Activated CD4-positive, alpha-beta memory T cell treated with anti-CD3 and anti-CD28 coated beads for 36 hours (primary cell): ENCODE results near the gene AMDHD1. TPM values are rescaled to one million over a fixed set of nuclear protein-coding genes. Genes with fewer than 3 reads are reported as not detected.
A peak's percentile ranks its signal among the peaks of the same experiment; 100 is the strongest.

Experiments used
- CTCF ChIA-PET: fragments of 350-600 bp; sonication (Branson Sonifier 250); formaldehyde crosslinking; loops from one replicate; lab custom pipeline; 2021; ENCODE audit warnings: antibody characterized with exemption, inconsistent platforms; lab: Charles Lee
- POLR2A ChIA-PET: fragments of 350-600 bp; sonication (Branson Sonifier 250); formaldehyde crosslinking; loops from one replicate; lab custom pipeline; 2021; ENCODE audit warnings: antibody characterized with exemption; lab: Charles Lee
- DNase-seq: peaks from one replicate; pipeline ENCODE4 v3.0.0-alpha.2; 2020
- H3K27ac Mint-ChIP-seq: one replicate; pipeline ENCODE4 v1.8.0; 2021; ENCODE audit warnings: mixed read lengths
- H3K27me3 Mint-ChIP-seq: one replicate; pipeline ENCODE4 v1.8.0; 2021; ENCODE audit warnings: mixed read lengths
- H3K36me3 Mint-ChIP-seq: one replicate; pipeline ENCODE4 v1.8.0; 2021; ENCODE audit warnings: mixed read lengths
- H3K4me1 Mint-ChIP-seq: one replicate; pipeline ENCODE4 v1.8.0; 2021; ENCODE audit warnings: low read depth, mixed read lengths
- H3K4me3 Mint-ChIP-seq: one replicate; pipeline ENCODE4 v1.8.0; 2021; ENCODE audit warnings: mild to moderate bottlenecking, mixed read lengths
- H3K9me3 Mint-ChIP-seq: one replicate; pipeline ENCODE4 v1.8.0; 2021; ENCODE audit warnings: mixed read lengths
- intact Hi-C: fragments of 100-400 bp; cut with micrococcal nuclease; formaldehyde crosslinking; loops from one replicate; pipeline ENCODE4 v1.15.1; 2023
- total RNA-seq, 2 experiments: library from RNA; stranded (reverse); gene quantifications; one replicate each; pipeline ENCODE4 v1.2.3, GENCODE V29; 2021

The AMDHD1 gene
- total RNA-seq, 2 experiments from 2014 or later = 1.5 to 2.1 TPM

DNA sequence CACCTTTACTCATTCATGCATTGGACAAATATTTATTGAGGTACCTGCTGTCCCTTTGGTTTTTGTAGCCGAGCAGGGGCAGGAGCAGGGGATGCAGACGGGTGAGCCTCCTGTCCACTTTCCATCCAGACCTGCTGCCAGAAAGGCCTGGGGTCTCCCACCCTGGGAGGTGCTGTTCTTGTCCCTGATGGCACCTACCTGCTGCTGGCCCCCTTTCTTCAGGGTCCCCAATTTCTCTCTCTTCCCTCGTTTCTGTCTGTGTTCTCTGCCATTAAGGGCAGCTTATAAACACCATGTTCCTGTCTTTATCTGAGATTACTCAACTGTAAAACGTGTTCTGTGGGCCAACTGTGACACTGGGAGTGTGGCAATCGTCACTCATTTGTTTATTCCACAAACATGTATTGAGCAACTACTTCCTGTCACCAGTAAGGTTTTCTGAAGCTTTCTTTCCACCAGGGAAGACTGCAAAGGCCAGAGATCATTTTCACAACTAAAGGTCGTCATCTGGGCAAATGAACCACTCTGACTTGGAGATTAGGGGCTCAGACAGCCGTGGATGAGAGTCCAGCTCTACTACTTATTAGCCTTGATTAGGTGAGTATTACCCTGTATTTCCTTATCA is 53.0 kb downstream of the AMDHD1 start, which contains the start of gene HAL:
Gene HAL, minus strand, starts transcription at position 311 of the 625 bp plus-strand sequence. CDS start 434 bp downstream, outside the sequence.
- POLR2A ChIA-PET = no interaction called here
- CTCF ChIA-PET = interaction anchor here (5.2 kb wide), 1 partner anchor 78 kb away, joined by 84 read pairs; no protein-coding TSS in a partner anchor

DNA sequence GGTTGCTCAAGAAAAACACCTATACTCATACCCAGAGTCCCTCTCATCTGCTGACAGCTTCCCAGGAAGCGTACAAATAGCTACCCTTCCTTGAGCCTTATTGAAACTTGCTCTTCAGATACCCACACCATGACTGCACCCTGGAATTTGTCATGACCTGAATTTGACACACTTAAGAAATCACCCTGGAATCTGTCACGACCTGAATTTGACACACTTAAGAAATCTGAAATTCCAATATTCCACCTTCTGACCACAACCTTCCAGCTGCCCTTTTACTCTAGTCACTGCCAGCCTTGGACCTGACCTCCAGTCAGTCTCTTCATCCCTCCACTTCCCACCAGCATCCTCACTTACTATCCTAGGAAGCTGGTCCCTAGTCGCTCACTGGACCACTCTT is 54.1 kb downstream of the AMDHD1 start:
- Mint-ChIP-seq H3K4me1 (peaks cover 9% of the 10 kb centered on the region), H3K9me3 (no peaks in the 10 kb centered on the region), H3K36me3 (peaks cover 10% of the 10 kb centered on the region), H3K4me3 (no peak overlapping the region), H3K27ac (no peak overlapping the region), H3K27me3 (no peaks in the 10 kb centered on the region)
- CTCF ChIA-PET = interaction anchor here (0.6 to 5.2 kb wide), 4 partner anchors 13 to 519 kb away, joined by 3 to 84 read pairs (median 6); no protein-coding TSS in a partner anchor
- POLR2A ChIA-PET = no interaction called here
- DNase-seq = no peak
- intact Hi-C loops = loop anchor here (5.0 to 10.0 kb wide), 2 partner anchors 140 to 372 kb away; partner anchors contain the start of gene SNRPF

More for the DNA sequence above, 53.0 kb downstream of the AMDHD1 start, which contains the start of gene HAL:
- Mint-ChIP-seq H3K4me1 (peaks cover 9% of the 10 kb centered on the region), H3K27ac (no peak within 1 kb of the TSS), H3K36me3 (peaks cover 10% of the 10 kb centered on the region), H3K27me3 (no peaks in the 10 kb centered on the region), H3K4me3 (no peak within 1 kb of the TSS), H3K9me3 (no peaks in the 10 kb centered on the region)
- DNase-seq = no peak
- intact Hi-C loops = loop anchor here (5.0 to 10.0 kb wide), 2 partner anchors 139 to 371 kb away; partner anchors contain the start of gene SNRPF

DNA sequence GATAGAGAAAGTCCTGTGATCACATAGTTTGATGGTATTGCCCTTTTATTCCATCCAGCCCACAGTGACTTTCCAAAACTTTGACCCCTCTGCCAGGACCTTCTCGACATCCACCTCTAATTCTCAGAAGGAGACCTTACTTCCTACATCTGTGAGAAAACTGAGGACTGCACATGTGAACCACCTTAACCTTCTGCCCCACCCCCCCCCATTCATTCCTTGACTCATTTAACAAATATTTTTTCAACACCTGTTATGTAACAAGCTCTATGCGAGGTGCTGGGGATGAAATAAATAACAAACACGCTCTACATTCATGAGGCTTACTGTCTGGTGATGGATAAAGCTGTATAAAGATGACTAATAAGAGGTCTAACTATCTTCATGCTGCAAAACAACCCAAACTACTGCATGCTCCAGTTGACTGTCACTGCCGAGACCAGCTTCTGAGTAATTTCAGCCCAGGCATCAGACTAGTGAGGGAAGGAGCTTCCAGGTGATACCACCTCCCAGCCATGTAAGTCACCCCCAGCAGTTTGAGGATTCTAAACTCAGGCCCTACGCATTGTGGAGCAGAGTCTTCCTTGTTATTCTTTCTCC is 54.9 kb downstream of the AMDHD1 start:
- Mint-ChIP-seq H3K36me3 (peaks cover 13% of the 10 kb centered on the region), H3K4me3 (no peak overlapping the region), H3K27me3 (no peaks in the 10 kb centered on the region), H3K4me1 (peaks cover 9% of the 10 kb centered on the region), H3K27ac (no peak overlapping the region), H3K9me3 (no peaks in the 10 kb centered on the region)
- ChIA-PET POLR2A (interaction anchor here (1.0 to 1.2 kb wide), 2 partner anchors 55 to 79 kb away, joined by 3 to 7 read pairs; partner anchors contain the start of genes AMDHD1 and CCDC38), CTCF (interaction anchor here (0.6 to 5.2 kb wide), 24 partner anchors 9 to 881 kb away, joined by 3 to 84 read pairs (median 5); partner anchors contain the start of genes AMDHD1, CCDC38, CDK17 and LTA4H)
- peak; percentile 30 for DNase-seq
- intact Hi-C loops = loop anchor here (1.0 to 10.0 kb wide), 6 partner anchors 49 to 373 kb away; partner anchors contain the start of genes AMDHD1 and SNRPF

DNA sequence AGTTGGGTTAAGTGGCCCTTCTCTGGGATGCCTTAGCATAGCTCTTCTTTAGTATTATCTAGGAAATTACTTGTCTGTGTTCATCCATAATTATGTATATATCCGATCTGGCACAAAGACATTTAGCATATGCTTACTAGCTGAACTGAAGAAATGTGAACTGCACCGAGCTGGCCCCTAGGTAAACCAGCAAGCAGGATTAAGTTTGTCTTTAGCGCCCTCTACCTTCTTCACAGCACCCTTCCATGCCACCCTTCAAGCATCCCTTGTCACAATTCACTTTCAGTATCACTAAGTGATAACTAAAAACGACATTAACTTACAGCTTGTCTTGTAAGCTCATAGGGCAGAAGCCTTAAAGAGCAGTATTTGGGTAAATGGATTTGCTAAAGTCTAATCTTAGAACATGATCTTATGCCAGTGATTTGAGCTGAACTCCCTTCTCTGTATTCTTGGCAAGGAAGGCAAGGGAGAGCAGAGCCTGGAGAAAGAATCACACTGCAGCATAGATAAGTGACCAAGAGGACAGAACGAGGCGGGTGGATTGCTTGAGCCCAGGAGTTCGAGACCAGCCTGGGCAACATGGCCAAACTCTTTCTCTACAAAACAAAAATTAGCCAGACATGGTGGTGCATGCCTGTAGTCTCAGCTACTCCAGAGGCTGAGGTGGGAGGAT is 55.6 kb downstream of the AMDHD1 start:
- POLR2A ChIA-PET = interaction anchor here (0.9 to 1.2 kb wide), 3 partner anchors 55 to 80 kb away, joined by 3 to 7 read pairs (median 3); partner anchors contain the start of genes AMDHD1 and CCDC38
- no peaks in the 10 kb centered on the region for H3K27me3 Mint-ChIP-seq
- H3K27ac Mint-ChIP-seq = no peak overlapping the region
- no peaks in the 10 kb centered on the region for H3K9me3 Mint-ChIP-seq
- peaks cover 9% of the 10 kb centered on the region for H3K4me1 Mint-ChIP-seq
- CTCF ChIA-PET = interaction anchor here (0.6 to 5.2 kb wide), 30 partner anchors 9 to 881 kb away, joined by 3 to 84 read pairs (median 4); partner anchors contain the start of genes AMDHD1, CCDC38, CDK17 and LTA4H
- H3K36me3 Mint-ChIP-seq = peaks cover 13% of the 10 kb centered on the region
- H3K4me3 Mint-ChIP-seq = no peak overlapping the region
- intact Hi-C loops = loop anchor here (1.0 to 10.0 kb wide), 6 partner anchors 49 to 374 kb away; partner anchors contain the start of genes AMDHD1 and SNRPF
- DNase-seq = peak; percentile 65

DNA sequence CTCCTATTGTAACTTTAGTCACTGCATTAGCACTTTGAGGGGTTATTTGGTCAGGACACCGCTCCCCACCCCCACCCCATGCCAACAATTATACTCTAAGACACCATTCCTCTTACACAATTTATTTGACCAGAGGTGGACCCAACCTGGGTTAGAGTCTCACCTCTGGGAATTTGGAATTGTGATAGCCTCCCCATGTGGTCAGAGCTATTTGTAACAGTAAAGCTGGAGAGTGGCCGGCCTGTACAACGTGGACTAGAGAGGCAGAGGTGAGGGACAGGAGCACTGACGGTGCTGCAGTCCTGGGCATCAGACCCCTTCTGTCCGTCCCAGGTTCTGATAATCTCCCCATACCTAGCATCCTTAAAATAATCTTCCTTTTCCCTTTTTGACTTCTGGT is 56.4 kb downstream of the AMDHD1 start:
- no peaks in the 10 kb centered on the region for H3K27me3 Mint-ChIP-seq
- peaks cover 13% of the 10 kb centered on the region for H3K36me3 Mint-ChIP-seq
- CTCF ChIA-PET = interaction anchor here (0.7 to 5.2 kb wide), 12 partner anchors 8 to 578 kb away, joined by 3 to 84 read pairs (median 7); no protein-coding TSS in a partner anchor
- H3K4me3 Mint-ChIP-seq = no peak overlapping the region
- peaks cover 9% of the 10 kb centered on the region for H3K4me1 Mint-ChIP-seq
- intact Hi-C loops = loop anchor here (5.0 to 10.0 kb wide), 2 partner anchors 142 to 375 kb away; partner anchors contain the start of gene SNRPF
- H3K9me3 Mint-ChIP-seq = no peaks in the 10 kb centered on the region
- DNase-seq = no peak
- no peak overlapping the region for H3K27ac Mint-ChIP-seq
- POLR2A ChIA-PET = interaction anchor here (0.6 to 1.1 kb wide), 4 partner anchors 91 to 452 kb away, joined by 3 to 5 read pairs (median 3); no protein-coding TSS in a partner anchor

DNA sequence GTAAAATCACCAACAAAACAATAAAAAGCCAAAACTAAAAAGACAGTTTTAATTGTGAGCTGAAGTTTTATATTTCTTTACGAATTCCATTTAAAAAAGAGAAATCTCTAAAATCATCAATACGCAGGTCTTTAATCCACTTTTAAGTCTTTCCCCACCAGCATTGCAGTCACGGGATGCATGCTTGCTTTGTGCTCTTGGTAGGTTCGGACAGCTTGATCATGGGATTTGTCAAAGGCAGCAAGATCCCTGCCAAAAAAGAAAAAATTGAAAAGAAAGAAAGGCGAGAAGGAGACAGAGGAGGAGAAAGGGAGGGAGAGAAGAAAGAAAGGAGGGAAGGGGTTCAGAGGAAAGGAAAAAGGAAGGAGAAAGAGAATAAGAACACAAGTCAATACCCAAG is 57.7 kb downstream of the AMDHD1 start:
- no peak overlapping the region for H3K27ac Mint-ChIP-seq
- no peaks in the 10 kb centered on the region for H3K9me3 Mint-ChIP-seq
- POLR2A ChIA-PET = interaction anchor here (1.1 kb wide), 1 partner anchor 238 kb away, joined by 3 read pairs; no protein-coding TSS in a partner anchor
- H3K36me3 Mint-ChIP-seq = peaks cover 23% of the 10 kb centered on the region
- CTCF ChIA-PET = interaction anchor here (5.2 kb wide), 1 partner anchor 83 kb away, joined by 84 read pairs; no protein-coding TSS in a partner anchor
- H3K4me1 Mint-ChIP-seq = peaks cover 9% of the 10 kb centered on the region
- DNase-seq = no peak
- H3K4me3 Mint-ChIP-seq = no peak overlapping the region
- H3K27me3 Mint-ChIP-seq = no peaks in the 10 kb centered on the region
- intact Hi-C loops = no loop called here

DNA sequence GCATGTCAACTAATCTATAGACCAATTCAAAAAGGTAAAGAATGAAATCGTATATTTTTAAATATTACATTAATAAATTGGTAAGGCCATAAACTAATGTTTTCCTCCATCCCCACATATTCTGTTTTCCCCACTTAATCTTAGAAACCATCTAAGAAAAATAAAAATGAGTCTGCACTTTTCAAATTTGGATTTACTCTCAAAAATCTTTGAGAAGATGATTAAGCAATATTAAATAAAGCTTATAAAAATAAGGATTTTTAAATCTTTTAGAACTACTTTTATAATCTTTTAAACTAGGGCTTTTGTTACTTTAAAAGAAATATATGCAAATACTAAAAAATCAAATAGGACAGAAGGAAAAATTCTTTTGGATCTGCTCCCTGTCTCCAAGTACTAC is 63.6 kb downstream of the AMDHD1 start:
- H3K4me3 Mint-ChIP-seq = no peak overlapping the region
- intact Hi-C loops = no loop called here
- POLR2A ChIA-PET = no interaction called here
- H3K27me3 Mint-ChIP-seq = no peaks in the 10 kb centered on the region
- no peak for DNase-seq
- CTCF ChIA-PET = no interaction called here
- no peaks in the 10 kb centered on the region for H3K4me1 Mint-ChIP-seq
- H3K27ac Mint-ChIP-seq = no peak overlapping the region
- peaks cover 30% of the 10 kb centered on the region for H3K36me3 Mint-ChIP-seq
- H3K9me3 Mint-ChIP-seq = no peaks in the 10 kb centered on the region

DNA sequence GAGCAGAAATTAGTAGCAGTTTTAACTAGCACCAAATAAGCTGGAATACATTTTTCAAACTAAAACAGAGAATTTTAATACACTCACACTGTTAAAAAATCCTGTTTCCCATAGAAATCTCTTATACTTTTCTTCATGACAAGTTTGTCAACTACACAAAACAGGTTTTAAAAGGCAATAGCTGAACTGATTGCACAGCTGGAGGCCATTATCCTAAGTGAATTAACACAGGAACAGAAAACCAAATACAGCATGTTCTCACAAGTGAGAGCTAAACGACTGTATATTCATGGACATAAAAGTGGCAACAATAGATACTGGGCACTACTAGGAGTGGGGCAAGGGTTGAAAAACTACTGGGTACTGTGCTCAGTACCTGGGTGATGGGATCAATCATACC is 64.6 kb downstream of the AMDHD1 start:
- H3K27ac Mint-ChIP-seq = no peak overlapping the region
- peaks cover 34% of the 10 kb centered on the region for H3K36me3 Mint-ChIP-seq
- H3K27me3 Mint-ChIP-seq = no peaks in the 10 kb centered on the region
- H3K4me1 Mint-ChIP-seq = no peaks in the 10 kb centered on the region
- CTCF ChIA-PET = interaction anchor here (1.0 to 1.6 kb wide), 2 partner anchors 9 to 207 kb away, joined by 3 to 10 read pairs; no protein-coding TSS in a partner anchor
- intact Hi-C loops = no loop called here
- H3K9me3 Mint-ChIP-seq = no peaks in the 10 kb centered on the region
- no peak for DNase-seq
- POLR2A ChIA-PET = no interaction called here
- no peak overlapping the region for H3K4me3 Mint-ChIP-seq

DNA sequence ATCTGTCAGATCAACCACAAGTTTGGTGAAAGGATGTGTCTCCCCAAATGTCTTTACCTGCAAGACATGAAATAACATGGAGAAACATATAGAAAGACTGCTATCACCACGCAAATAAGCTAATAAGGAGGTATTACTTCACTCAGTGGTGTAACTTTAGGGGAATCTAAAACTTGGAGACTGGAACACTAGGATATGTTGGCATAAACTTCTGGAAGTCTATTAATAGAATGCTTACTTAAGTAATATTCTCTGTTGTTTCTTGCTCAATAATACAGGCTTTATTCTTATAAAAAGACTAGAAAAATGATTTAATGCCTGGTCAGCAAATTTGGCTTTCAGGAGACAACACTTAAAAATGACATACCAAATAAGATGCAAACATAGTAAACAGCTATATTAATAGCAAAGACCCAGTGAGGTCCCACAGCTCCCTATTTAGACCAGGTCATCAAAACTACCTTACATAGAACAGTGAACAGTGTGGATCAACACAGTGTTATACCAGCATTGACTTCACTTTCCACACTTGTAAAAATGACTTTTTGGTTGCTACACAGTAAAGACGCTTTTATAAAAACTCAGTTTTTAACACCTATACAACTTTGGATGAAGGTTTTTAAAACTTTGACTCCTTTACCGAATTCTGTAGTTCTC is 71.9 kb downstream of the AMDHD1 start:
- POLR2A ChIA-PET = no interaction called here
- no peaks in the 10 kb centered on the region for H3K4me1 Mint-ChIP-seq
- DNase-seq = no peak
- H3K4me3 Mint-ChIP-seq = no peak overlapping the region
- CTCF ChIA-PET = interaction anchor here (0.7 to 1.6 kb wide), 3 partner anchors 16 to 502 kb away, joined by 3 to 5 read pairs (median 5); no protein-coding TSS in a partner anchor
- peaks cover 34% of the 10 kb centered on the region for H3K36me3 Mint-ChIP-seq
- no peak overlapping the region for H3K27ac Mint-ChIP-seq
- intact Hi-C loops = no loop called here
- no peaks in the 10 kb centered on the region for H3K27me3 Mint-ChIP-seq
- no peaks in the 10 kb centered on the region for H3K9me3 Mint-ChIP-seq

DNA sequence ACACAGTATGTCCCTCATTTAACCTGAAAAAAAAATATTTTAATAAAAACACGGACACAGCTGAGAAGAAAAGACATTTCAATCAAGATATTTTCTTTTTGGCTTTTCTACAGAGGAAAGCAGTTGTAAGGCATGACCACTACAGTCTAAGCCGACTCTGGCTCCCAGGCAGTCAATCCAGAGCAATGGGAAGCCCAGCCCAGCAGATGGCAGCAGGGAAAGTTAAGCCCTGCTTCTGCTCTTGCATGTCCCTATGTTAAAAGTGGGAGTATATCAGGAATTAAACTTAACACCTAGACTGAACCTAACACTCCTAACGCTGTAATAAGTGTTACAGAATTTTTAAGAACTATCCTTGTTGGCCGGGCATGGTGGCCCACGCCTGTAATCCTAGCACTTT is 72.5 kb downstream of the AMDHD1 start:
- H3K27ac Mint-ChIP-seq = no peak overlapping the region
- H3K4me1 Mint-ChIP-seq = no peaks in the 10 kb centered on the region
- intact Hi-C loops = no loop called here
- H3K9me3 Mint-ChIP-seq = no peaks in the 10 kb centered on the region
- no peak for DNase-seq
- H3K27me3 Mint-ChIP-seq = no peaks in the 10 kb centered on the region
- H3K4me3 Mint-ChIP-seq = no peak overlapping the region
- H3K36me3 Mint-ChIP-seq = peaks cover 33% of the 10 kb centered on the region
- POLR2A ChIA-PET = no interaction called here
- CTCF ChIA-PET = interaction anchor here (1.4 to 1.6 kb wide), 2 partner anchors 17 to 200 kb away, joined by 3 to 5 read pairs; no protein-coding TSS in a partner anchor
